GM19328 (cell line): ENCODE results near the gene EHD2.
"Not testable (repeated sequence)": the region's sequence is repeated elsewhere in the genome, so short reads cannot be mapped to it uniquely, and the experiment has no call there.

ENCODE experiments used
- ATAC-seq: cut with Tn5 transposase; IDR thresholded peaks from one replicate; pipeline ENCODE4 v1.9.1; 2021; ENCODE audit warnings: mild to moderate bottlenecking, moderate library complexity; ENCODE audit not compliant: unreplicated experiment

The EHD2 gene

GRCh38 chr19:47713046-47714021, at the start of gene EHD2:
Gene EHD2, plus strand, starts transcription at chr19:47713422. Its CDS starts 3,191 bp downstream, at chr19:47716613.
- ATAC-seq, result no peak

GRCh38 chr19:47663435-47663910, 49.7 kb upstream of the EHD2 start:
- ATAC-seq, result no peak

- ATAC-seq, result no peak
These were observed 49.1 kb upstream of the EHD2 start for GRCh38 chr19:47663911-47664771.

- not testable (repeated sequence) for ATAC-seq
These were observed 44.7 kb upstream of the EHD2 start for GRCh38 chr19:47668556-47668955.

- no peak for ATAC-seq
These were observed 42.5 kb upstream of the EHD2 start for GRCh38 chr19:47670736-47671135.

- ATAC-seq, result no peak
These were observed 41.7 kb upstream of the EHD2 start for GRCh38 chr19:47671499-47671898.

GRCh38 chr19:47673426-47673825, 39.8 kb upstream of the EHD2 start:
- no peak for ATAC-seq

- ATAC-seq, result no peak
These were observed 38.7 kb upstream of the EHD2 start for GRCh38 chr19:47674548-47674947.

GRCh38 chr19:47675271-47675670, 38.0 kb upstream of the EHD2 start:
- no peak for ATAC-seq

GRCh38 chr19:47675859-47676258, 37.4 kb upstream of the EHD2 start:
- ATAC-seq, result no peak

- no peak for ATAC-seq
These were observed 36.4 kb upstream of the EHD2 start for GRCh38 chr19:47676811-47677210.

- no peak for ATAC-seq
These were observed 33.8 kb upstream of the EHD2 start for GRCh38 chr19:47679251-47679900.

- no peak for ATAC-seq
These were observed 33.0 kb upstream of the EHD2 start for GRCh38 chr19:47679922-47680857.

- ATAC-seq, result no peak
These were observed 32.3 kb upstream of the EHD2 start for GRCh38 chr19:47680858-47681332.

GRCh38 chr19:47681388-47681787, 31.8 kb upstream of the EHD2 start:
- ATAC-seq, result no peak

GRCh38 chr19:47681936-47682335, 31.3 kb upstream of the EHD2 start:
- no peak for ATAC-seq

GRCh38 chr19:47682939-47683338, 30.3 kb upstream of the EHD2 start:
- ATAC-seq, result no peak

- ATAC-seq, result no peak
These were observed 26.4 kb upstream of the EHD2 start for GRCh38 chr19:47686679-47687450.

GRCh38 chr19:47687906-47688305, 25.3 kb upstream of the EHD2 start:
- no peak for ATAC-seq
